OCI-LY1 (cell line): ENCODE results near the gene SYT9.
"Not testable (repeated sequence)": the region's sequence is repeated elsewhere in the genome, so short reads cannot be mapped to it uniquely, and the experiment has no call there.

Experiments
- H2AFZ ChIP-seq: fragments of 200-600 bp; sonication (generic), shearing (Covaris generic); 2 replicates; pipeline ENCODE4 v1.6.0; 2014; ENCODE audit warnings: antibody characterized with exemption, mild to moderate bottlenecking, low read length
- H3F3A ChIP-seq: fragments of 200-600 bp; sonication (generic), shearing (Covaris generic); 2 replicates; pipeline ENCODE4 v1.6.0; 2014; ENCODE audit warnings: mild to moderate bottlenecking, antibody characterized with exemption, low read length, moderate library complexity; ENCODE audit not compliant: insufficient read depth
- H3K27ac ChIP-seq: fragments of 200-600 bp; sonication (generic); 2 replicates; pipeline ENCODE4 v1.5.1; 2014; ENCODE audit warnings: low read length, mixed run types, mild to moderate bottlenecking, low read depth; ENCODE audit not compliant: poor library complexity, severe bottlenecking
- H3K27me3 ChIP-seq: fragments of 200-600 bp; sonication (generic); 2 replicates; pipeline ENCODE4 v1.6.0; 2014; ENCODE audit warnings: antibody characterized with exemption, mild to moderate bottlenecking, low read length, moderate library complexity; ENCODE audit not compliant: insufficient read depth
- H3K36me3 ChIP-seq: fragments of 200-600 bp; sonication (generic); 2 replicates; pipeline ENCODE4 v1.6.1; 2014; ENCODE audit warnings: mild to moderate bottlenecking, antibody characterized with exemption, low read length, moderate library complexity, mixed read lengths; ENCODE audit not compliant: insufficient read depth
- H3K4me1 ChIP-seq: fragments of 200-600 bp; sonication (generic); 2 replicates; pipeline ENCODE4 v1.5.1; 2014; ENCODE audit warnings: mild to moderate bottlenecking, low read length, moderate library complexity; ENCODE audit not compliant: insufficient read depth, severe bottlenecking
- H3K4me2 ChIP-seq: fragments of 200-600 bp; sonication (generic), shearing (Covaris generic); 2 replicates; pipeline ENCODE4 v1.6.1; 2014; ENCODE audit warnings: low read length
- H3K4me3 ChIP-seq: fragments of 200-600 bp; sonication (generic); 2 replicates; pipeline ENCODE4 v1.5.1; 2014; ENCODE audit warnings: low read length, low read depth, mild to moderate bottlenecking, mixed read lengths; ENCODE audit not compliant: poor library complexity, severe bottlenecking
- H3K79me2 ChIP-seq: fragments of 200-600 bp; shearing (Covaris generic); 2 replicates; pipeline ENCODE4 v1.6.1; 2016; ENCODE audit warnings: mixed run types, low read length, mixed read lengths; ENCODE audit not compliant: insufficient read depth
- H3K9ac ChIP-seq: fragments of 200-600 bp; sonication (generic), shearing (Covaris generic); 2 replicates; pipeline ENCODE4 v1.6.1; 2014; ENCODE audit warnings: mild to moderate bottlenecking, low read length, mixed read lengths
- H3K9me2 ChIP-seq: fragments of 200-600 bp; sonication (generic), shearing (Covaris generic); 2 replicates; pipeline ENCODE4 v1.6.1; 2014; ENCODE audit warnings: low read depth, mild to moderate bottlenecking, low read length, mixed read lengths
- H3K9me3 ChIP-seq: fragments of 200-600 bp; shearing (Covaris generic); 2 replicates; pipeline ENCODE4 v1.6.1; 2014; ENCODE audit warnings: low read length, mixed read lengths
- H4K20me1 ChIP-seq: fragments of 200-600 bp; sonication (generic), shearing (Covaris generic); 2 replicates; pipeline ENCODE4 v1.6.0; 2016; ENCODE audit warnings: mild to moderate bottlenecking, low read length; ENCODE audit not compliant: insufficient read depth
- EZH2 ChIP-seq: fragments of 200-600 bp; sonication (generic), shearing (Covaris generic); IDR thresholded peaks from 2 replicates; pipeline ENCODE4 v1.8.0; 2017; ENCODE audit warnings: borderline replicate concordance, mixed run types, mild to moderate bottlenecking, antibody characterized with exemption, low read length, moderate library complexity, mixed read lengths
- TF ChIP-seq, protein P1 (sequence below): fragments of 200-600 bp; sonication (generic), shearing (Covaris generic); IDR thresholded peaks from 2 replicates; pipeline ENCODE4 v1.5.1; 2017; ENCODE audit warnings: mild to moderate bottlenecking, antibody characterized with exemption, low read length, moderate library complexity, mixed read lengths

Gene SYT9

GRCh38 chr11:7321473-7322450, 70.1 kb downstream of the SYT9 start:
- Histone ChIP-seq H4K20me1 (no peaks in the 10 kb centered on the region), H3K27ac (no peak overlapping the region), H2AFZ (no peak overlapping the region), H3K4me2 (no peak overlapping the region), H3K4me1 (no peaks in the 10 kb centered on the region), H3F3A (no peaks in the 10 kb centered on the region), H3K79me2 (no peaks in the 10 kb centered on the region), H3K9ac (no peak overlapping the region), H3K9me2 (no peaks in the 10 kb centered on the region), H3K27me3 (no peaks in the 10 kb centered on the region), H3K36me3 (no peaks in the 10 kb centered on the region), H3K9me3 (no peaks in the 10 kb centered on the region), H3K4me3 (no peak overlapping the region)
- TF ChIP-seq, protein P1, sequence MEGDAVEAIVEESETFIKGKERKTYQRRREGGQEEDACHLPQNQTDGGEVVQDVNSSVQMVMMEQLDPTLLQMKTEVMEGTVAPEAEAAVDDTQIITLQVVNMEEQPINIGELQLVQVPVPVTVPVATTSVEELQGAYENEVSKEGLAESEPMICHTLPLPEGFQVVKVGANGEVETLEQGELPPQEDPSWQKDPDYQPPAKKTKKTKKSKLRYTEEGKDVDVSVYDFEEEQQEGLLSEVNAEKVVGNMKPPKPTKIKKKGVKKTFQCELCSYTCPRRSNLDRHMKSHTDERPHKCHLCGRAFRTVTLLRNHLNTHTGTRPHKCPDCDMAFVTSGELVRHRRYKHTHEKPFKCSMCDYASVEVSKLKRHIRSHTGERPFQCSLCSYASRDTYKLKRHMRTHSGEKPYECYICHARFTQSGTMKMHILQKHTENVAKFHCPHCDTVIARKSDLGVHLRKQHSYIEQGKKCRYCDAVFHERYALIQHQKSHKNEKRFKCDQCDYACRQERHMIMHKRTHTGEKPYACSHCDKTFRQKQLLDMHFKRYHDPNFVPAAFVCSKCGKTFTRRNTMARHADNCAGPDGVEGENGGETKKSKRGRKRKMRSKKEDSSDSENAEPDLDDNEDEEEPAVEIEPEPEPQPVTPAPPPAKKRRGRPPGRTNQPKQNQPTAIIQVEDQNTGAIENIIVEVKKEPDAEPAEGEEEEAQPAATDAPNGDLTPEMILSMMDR: no peak
- TF ChIP-seq EZH2: no peak

DNA sequence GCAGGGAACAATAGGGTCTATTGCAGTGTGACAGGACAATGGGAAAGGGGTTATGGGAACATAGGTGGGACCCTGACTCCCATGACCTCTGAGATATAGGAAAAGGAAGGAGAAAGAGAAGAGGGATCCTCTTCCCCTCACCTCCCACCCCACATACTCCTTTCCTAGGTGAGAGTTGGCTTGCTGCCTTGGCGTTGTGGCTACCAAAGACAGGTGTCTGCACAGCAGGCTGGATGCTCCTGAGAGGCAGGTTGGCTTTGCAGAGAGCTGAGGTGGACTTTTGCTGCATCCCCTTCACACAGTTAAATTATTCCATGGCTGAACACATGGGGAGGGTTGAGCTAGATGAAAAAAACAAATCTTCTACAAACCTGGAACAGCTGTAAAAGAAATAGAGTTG, 80.7 kb downstream of the SYT9 start:
- H3K79me2 ChIP-seq: no peaks in the 10 kb centered on the region
- no peak overlapping the region for H3K4me3 ChIP-seq
- H3K27me3 ChIP-seq: 0 out of 2 replicates have a peak, but pooled peaks cover 3% of the 10 kb centered on the region
- no peaks in the 10 kb centered on the region for H3K9me2 ChIP-seq
- no peak for TF ChIP-seq EZH2
- TF ChIP-seq, protein P1: no peak
- H3K4me1 ChIP-seq: no peaks in the 10 kb centered on the region
- no peaks in the 10 kb centered on the region for H4K20me1 ChIP-seq
- no peaks in the 10 kb centered on the region for H3F3A ChIP-seq
- no peaks in the 10 kb centered on the region for H3K36me3 ChIP-seq
- H3K9me3 ChIP-seq: no peaks in the 10 kb centered on the region
- no peak overlapping the region for H2AFZ ChIP-seq
- H3K9ac ChIP-seq: no peak overlapping the region
- no peak overlapping the region for H3K4me2 ChIP-seq
- H3K27ac ChIP-seq: no peak overlapping the region

DNA sequence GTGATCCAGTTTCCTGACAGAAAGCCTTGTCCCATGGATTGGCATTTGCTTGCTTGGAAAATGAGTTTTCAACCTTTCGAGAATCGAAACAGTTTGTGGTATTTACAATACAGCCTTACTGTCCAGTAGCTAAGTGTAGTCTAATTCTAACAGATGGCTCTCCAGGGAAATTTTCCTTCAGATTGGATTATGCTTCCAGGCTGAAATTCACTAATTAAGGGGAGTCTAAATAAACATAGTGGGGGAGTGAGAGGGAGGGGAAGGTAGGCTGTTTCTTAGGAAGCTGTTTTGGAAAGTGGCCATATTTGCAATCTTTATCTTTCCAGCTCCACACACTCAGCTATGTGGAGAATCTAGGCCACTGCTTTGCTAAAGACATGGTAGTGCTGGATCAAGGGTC, 81.3 kb downstream of the SYT9 start:
- no peaks in the 10 kb centered on the region for H3K79me2 ChIP-seq
- no peak overlapping the region for H3K4me2 ChIP-seq
- no peak overlapping the region for H3K27ac ChIP-seq
- H2AFZ ChIP-seq: no peak overlapping the region
- no peak overlapping the region for H3K9ac ChIP-seq
- H3K9me2 ChIP-seq: no peaks in the 10 kb centered on the region
- TF ChIP-seq EZH2: no peak
- TF ChIP-seq, protein P1: no peak
- no peaks in the 10 kb centered on the region for H3K36me3 ChIP-seq
- H4K20me1 ChIP-seq: no peaks in the 10 kb centered on the region
- no peaks in the 10 kb centered on the region for H3K4me1 ChIP-seq
- 0 out of 2 replicates have a peak, but pooled peaks cover 3% of the 10 kb centered on the region for H3K27me3 ChIP-seq
- no peak overlapping the region for H3K4me3 ChIP-seq
- no peaks in the 10 kb centered on the region for H3K9me3 ChIP-seq
- H3F3A ChIP-seq: no peaks in the 10 kb centered on the region

- not testable (repeated sequence) for H3K36me3 ChIP-seq, H3K4me1 ChIP-seq, H3K4me2 ChIP-seq, H2AFZ ChIP-seq, H3K79me2 ChIP-seq, H3K27ac ChIP-seq, H3K9me3 ChIP-seq, H3F3A ChIP-seq, H3K9me2 ChIP-seq, H3K4me3 ChIP-seq, H4K20me1 ChIP-seq, H3K9ac ChIP-seq, H3K27me3 ChIP-seq
These were observed 83.7 kb downstream of the SYT9 start for GRCh38 chr11:7335442-7335841.
